HCT116 (cell line): ENCODE measurements around the gene CNTNAP2. TPM values are rescaled to one million over a fixed set of nuclear protein-coding genes. Genes with fewer than 3 reads are reported as not detected.

Experiments
- ATAC-seq: fragments of 200-7000 bp; cut with Tn5 transposase; 2 replicates; pipeline ENCODE4 v1.9.1; 2020; ENCODE audit warnings: mild to moderate bottlenecking, moderate library complexity
- BruUV-seq: library from RNA; stranded (reverse); fragments of 400-500 nt; replicated peaks from 2 replicates; lab custom pipeline; 2021; lab: Mats Ljungman, UMichigan
- CTCF ChIA-PET: fragments of 300-600 bp; sonication (Branson Sonifier 250); formaldehyde crosslinking; loops from one replicate; lab custom pipeline; 2021; ENCODE audit warnings: antibody characterized with exemption; lab: Charles Lee
- POLR2A ChIA-PET: fragments of 300-600, 350-600 bp; sonication (Branson Sonifier 250); formaldehyde crosslinking; loops from one replicate; lab custom pipeline; 2021; ENCODE audit warnings: antibody characterized with exemption; lab: Charles Lee
- RAD21 ChIA-PET, 2 experiments: fragments of 300-600 bp; sonication (Branson Sonifier 250); formaldehyde crosslinking; loops; one replicate each; lab custom pipeline; 2023; ENCODE audit warnings: low total read pairs in 2 of 2; ENCODE audit not compliant: uncharacterized antibody in 2 of 2, unreplicated experiment in 2 of 2, low non-redundant PET in 1 of 2; lab: Charles Lee
- DNase-seq: peaks from one replicate; pipeline ENCODE4 v3.0.0-alpha.2; 2010; ENCODE audit warnings: low read depth, low spot score
- H2AFZ ChIP-seq: fragments of 200-600 bp; shearing (Covaris generic), sonication (generic); 2 replicates; pipeline ENCODE4 v1.6.1; 2017; ENCODE audit warnings: low read depth, mixed run types, mixed read lengths, antibody characterized with exemption, low read length; ENCODE audit not compliant: poor library complexity, severe bottlenecking
- H3K27ac ChIP-seq: 2 replicates; pipeline ENCODE4 v1.5.1; 2012; ENCODE audit warnings: low read depth, low read length
- H3K27me3 ChIP-seq: fragments of 200-600 bp; sonication (generic); 2 replicates; pipeline ENCODE4 v1.6.1; 2016; ENCODE audit warnings: mixed run types, low read length, mixed read lengths; ENCODE audit not compliant: insufficient read depth
- H3K36me3 ChIP-seq, 2 experiments: fragments of 200-500 bp in 1 of 2; fragments of 200-600 bp in 1 of 2; sonication (Bioruptor generic) in 1 of 2; sonication (generic) in 1 of 2; 2 replicates each; pipeline versions ENCODE4 v1.5.1 to v1.6.1; 2014 to 2016; ENCODE audit warnings: low read length in 2 of 2, inconsistent platforms in 1 of 2, mixed read lengths in 1 of 2, mixed run types in 1 of 2; ENCODE audit not compliant: insufficient read depth in 2 of 2, control insufficient read depth in 1 of 2
- H3K4me1 ChIP-seq, 2 experiments: fragments of 200-600 bp in 1 of 2; sonication (generic) in 1 of 2; 2 replicates each; pipeline versions ENCODE4 v1.5.1 to v1.6.1; 2012 to 2017; ENCODE audit warnings: low read length in 2 of 2, inconsistent platforms in 1 of 2, mild to moderate bottlenecking in 1 of 2, mixed read lengths in 1 of 2, mixed run types in 1 of 2, moderate library complexity in 1 of 2; ENCODE audit not compliant: insufficient read depth in 2 of 2, control insufficient read depth in 1 of 2
- H3K4me2 ChIP-seq: fragments of 200-600 bp; sonication (generic); 2 replicates; pipeline ENCODE4 v1.6.1; 2017; ENCODE audit warnings: mixed run types, low read length, mixed read lengths
- H3K4me3 ChIP-seq, 2 experiments: fragments of 200-600 bp in 1 of 2; sonication (generic) in 1 of 2; replicated peaks in 1 of 2; 2 replicates each; pipeline ENCODE4 v1.5.1; 2011 to 2016; ENCODE audit warnings: low read length in 2 of 2, control low read depth in 1 of 2, low read depth in 1 of 2, mild to moderate bottlenecking in 1 of 2, mixed read lengths in 1 of 2, mixed run types in 1 of 2
- H3K79me2 ChIP-seq: fragments of 200-600 bp; sonication (generic); 2 replicates; pipeline ENCODE4 v1.6.1; 2017; ENCODE audit warnings: mild to moderate bottlenecking, mixed run types, low read length, moderate library complexity, mixed read lengths; ENCODE audit not compliant: insufficient read depth
- H3K9ac ChIP-seq: fragments of 200-600 bp; sonication (generic); 2 replicates; pipeline ENCODE4 v1.6.1; 2016; ENCODE audit warnings: low read length, mixed read lengths
- H3K9me2 ChIP-seq: fragments of 200-600 bp; sonication (generic), shearing (Covaris generic); 2 replicates; pipeline ENCODE4 v1.6.1; 2017; ENCODE audit warnings: mixed run types, mild to moderate bottlenecking, moderate library complexity; ENCODE audit not compliant: insufficient read depth
- H3K9me3 ChIP-seq, 2 experiments: fragments of 200-500 bp in 1 of 2; fragments of 200-600 bp in 1 of 2; sonication (Bioruptor generic) in 1 of 2; sonication (generic) in 1 of 2; 2 replicates each; pipeline ENCODE4 v1.6.1; 2014 to 2017; ENCODE audit warnings: low read length in 2 of 2, mixed read lengths in 2 of 2, inconsistent platforms in 1 of 2, low read depth in 1 of 2, mild to moderate bottlenecking in 1 of 2, mixed run types in 1 of 2, moderate library complexity in 1 of 2; ENCODE audit not compliant: control insufficient read depth in 1 of 2, insufficient read depth in 1 of 2
- H4K20me1 ChIP-seq: fragments of 200-600 bp; sonication (generic), shearing (Covaris generic); 2 replicates; pipeline ENCODE4 v1.6.1; 2017; ENCODE audit warnings: mixed run types, mild to moderate bottlenecking, moderate library complexity; ENCODE audit not compliant: insufficient read depth
- CEBPB ChIP-seq: IDR thresholded peaks from 2 replicates; pipeline ENCODE4 v1.6.1; 2012; ENCODE audit warnings: low read depth
- ELF1 ChIP-seq: IDR thresholded peaks from 2 replicates; pipeline ENCODE4 v1.6.1; 2012; ENCODE audit warnings: low read depth, borderline replicate concordance
- EZH2 ChIP-seq: fragments of 200-600 bp; sonication (generic); IDR thresholded peaks from 2 replicates; pipeline ENCODE4 v1.6.1; 2017; ENCODE audit warnings: antibody characterized with exemption, mixed run types
- POLR2A ChIP-seq: IDR thresholded peaks from 2 replicates; pipeline ENCODE4 v1.7.0; 2011; ENCODE audit warnings: borderline replicate concordance; ENCODE audit not compliant: insufficient read depth, insufficient read length; ENCODE audit errors: extremely low read depth
- POLR2AphosphoS5 ChIP-seq: IDR thresholded peaks from 2 replicates; pipeline ENCODE4 v1.6.1; 2011; ENCODE audit warnings: mild to moderate bottlenecking, low read depth, low read length, moderate library complexity
- RAD21 ChIP-seq: IDR thresholded peaks from 2 replicates; pipeline ENCODE4 v1.6.1; 2012; ENCODE audit warnings: low read depth, mild to moderate bottlenecking
- TCF7L2 ChIP-seq: IDR thresholded peaks from 2 replicates; pipeline ENCODE4 v1.7.0; 2011; ENCODE audit warnings: borderline replicate concordance, inconsistent platforms; ENCODE audit not compliant: insufficient read depth, insufficient read length; ENCODE audit errors: extremely low read depth
- YY1 ChIP-seq: IDR thresholded peaks from 2 replicates; pipeline ENCODE4 v1.6.1; 2011; ENCODE audit warnings: low read length, low read depth, moderate library complexity, mild to moderate bottlenecking; ENCODE audit not compliant: insufficient replicate concordance; ENCODE audit errors: extremely low read depth
- intact Hi-C: fragments of 100-400 bp; cut with micrococcal nuclease; formaldehyde crosslinking; loops from 2 replicates; pipeline ENCODE4 v1.10.0; 2022
- total RNA-seq: library from RNA; stranded (reverse); gene quantifications from one replicate; pipeline ENCODE4 v1.2.1, GENCODE V29; 2021; ENCODE audit not compliant: unreplicated experiment

The CNTNAP2 gene
- total RNA-seq, 1 experiment from 2014 or later, result 0.37 TPM

DNA sequence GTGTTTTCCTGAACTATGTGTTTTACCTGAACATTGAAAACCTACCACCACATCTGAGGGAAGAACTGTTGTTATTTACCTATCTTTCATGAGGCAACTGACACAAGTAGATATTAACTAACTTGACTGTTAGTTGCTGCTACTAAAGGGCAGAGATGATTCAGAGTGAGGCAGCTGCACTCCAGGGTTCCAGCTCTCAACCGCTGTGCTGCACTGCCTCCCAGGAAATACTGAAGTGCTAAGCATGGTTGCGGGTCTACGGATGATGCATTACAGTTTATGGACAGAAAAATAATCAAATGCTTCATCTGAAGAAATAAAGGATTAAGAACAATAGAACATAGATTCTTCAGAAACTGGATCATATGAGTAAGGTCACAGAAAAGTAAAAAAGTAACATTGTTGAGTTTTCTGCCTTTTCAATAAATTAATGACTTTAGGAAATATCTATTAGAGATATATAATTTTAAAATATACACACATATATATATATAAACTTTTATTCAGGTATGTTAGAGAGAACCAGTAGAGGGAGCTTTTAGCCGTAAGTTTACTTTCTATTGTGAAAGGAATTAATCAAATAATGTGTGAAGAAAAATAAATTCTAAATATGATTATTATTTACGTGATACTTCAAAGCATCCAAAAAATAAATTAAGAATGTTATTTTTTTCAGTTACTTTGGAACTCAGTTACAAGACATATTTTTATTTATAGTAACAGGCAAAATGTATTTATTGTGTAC is 620.0 kb downstream of the CNTNAP2 start:
- no peak for ATAC-seq
- H3K4me3 ChIP-seq, result no peak overlapping the region
- TF ChIP-seq TCF7L2 (no peak), RAD21 (peak; percentile 5; the same call in 1 of the 2 replicates), POLR2AphosphoS5 (no peak), CEBPB (no peak), EZH2 (no peak), POLR2A (no peak)
- TF ChIP-seq, all 23 proteins: peak for 1
- Histone ChIP-seq H3K4me1 (no peaks in the 10 kb centered on the region), H2AFZ (no peak overlapping the region), H3K36me3 (no peaks in the 10 kb centered on the region), H3K27me3 (no peaks in the 10 kb centered on the region), H4K20me1 (no peaks in the 10 kb centered on the region), H3K4me2 (no peak overlapping the region), H3K27ac (no peak overlapping the region), H3K9ac (no peak overlapping the region), H3K9me3 (peaks cover 0 to 27% of the 10 kb centered on the region in 2 experiments; a peak in 3 of 4 replicates), H3K9me2 (no peaks in the 10 kb centered on the region), H3K79me2 (no peaks in the 10 kb centered on the region)
- RAD21 ChIA-PET, result no interaction called here
- CTCF ChIA-PET, result interaction anchor here (0.8 kb wide), 1 partner anchor 1406 kb away, joined by 4 read pairs; no protein-coding TSS in a partner anchor
- POLR2A ChIA-PET, result no interaction called here
- intact Hi-C loops, result no loop called here
- BruUV-seq, result no TSS peak
- no peak for DNase-seq

GRCh38 chr7:146740039-146740438 is 623.4 kb downstream of the CNTNAP2 start:
- Histone ChIP-seq H3K9me2 (no peaks in the 10 kb centered on the region), H3K4me1 (no peaks in the 10 kb centered on the region)
- no peak for DNase-seq
- POLR2A ChIA-PET, result no interaction called here
- no peak for TF ChIP-seq CEBPB
- TF ChIP-seq ELF1, result no peak
- TF ChIP-seq YY1, result no peak
- TF ChIP-seq, all 23 proteins: peak for 0
- intact Hi-C loops, result no loop called here
- ChIA-PET CTCF (no interaction called here), RAD21 (no interaction called here)
- Histone ChIP-seq H3K36me3 (no peaks in the 10 kb centered on the region), H3K27ac (no peak overlapping the region), H3K4me3 (no peak overlapping the region), H4K20me1 (no peaks in the 10 kb centered on the region), H3K9ac (no peak overlapping the region), H3K27me3 (no peaks in the 10 kb centered on the region), H3K79me2 (no peaks in the 10 kb centered on the region), H2AFZ (no peak overlapping the region), H3K4me2 (no peak overlapping the region), H3K9me3 (peaks cover 0 to 23% of the 10 kb centered on the region in 2 experiments; a peak in 2 of 4 replicates)
- no TSS peak for BruUV-seq
- ATAC-seq, result no peak
